ENCODE results near the gene PSORS1C1. TPM values are rescaled to one million over a fixed set of nuclear protein-coding genes. Genes with fewer than 3 reads are reported as not detected.

Gene PSORS1C1
- polyA plus RNA-seq, 1 of the 3 experiments (the other 2 are of a cell fraction): 3.1 TPM

DNA sequence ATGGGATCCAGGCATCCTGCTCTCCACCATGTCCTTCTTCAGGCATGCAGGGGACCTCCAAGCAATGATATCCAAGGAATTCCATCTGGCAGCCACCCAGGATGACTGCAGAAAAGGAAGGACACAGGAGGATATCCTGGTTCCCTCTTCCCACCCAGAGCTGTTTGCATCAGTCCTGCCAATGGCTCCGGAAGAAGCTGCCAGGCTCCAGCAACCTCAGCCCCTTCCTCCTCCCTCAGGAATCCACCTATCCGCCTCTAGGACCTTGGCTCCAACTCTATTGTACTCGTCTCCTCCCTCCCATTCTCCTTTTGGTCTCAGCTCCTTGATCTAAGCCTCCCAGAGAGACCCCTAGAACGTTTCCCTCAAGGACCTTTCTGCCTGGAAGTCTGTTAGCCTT, 25.0 kb downstream of the PSORS1C1 start:
- no peak for DNase-seq
- Histone ChIP-seq H3K79me2 (ENCODE audit: insufficient read depth) (no peaks in the 10 kb centered on the region), H3K4me3 (ENCODE audit: low read depth in 2 of 2, low read length in 1 of 2) (no peak overlapping the region), H3K9me3 (no peaks in the 10 kb centered on the region), H3K27me3 (ENCODE audit: insufficient read depth) (no peaks in the 10 kb centered on the region), H2AFZ (ENCODE audit: low read depth) (no peak overlapping the region), H3K9ac (no peak overlapping the region), H3K36me3 (replicated peaks in 1 of 2; ENCODE audit: control insufficient read depth in 1 of 2, insufficient read depth in 2 of 2, low read length in 1 of 2) (no peaks in the 10 kb centered on the region), H4K20me1 (ENCODE audit: insufficient read depth) (no peaks in the 10 kb centered on the region), H3K9me2 (no peaks in the 10 kb centered on the region), H3K27ac (ENCODE audit: low read depth in 2 of 2, low read length in 1 of 2) (no peak overlapping the region), H3K4me1 (ENCODE audit: control insufficient read depth in 1 of 2, insufficient read depth in 2 of 2, low read depth in 1 of 2, low read length in 1 of 2) (peaks cover 0 to 11% of the 10 kb centered on the region in 2 experiments; a peak in 2 of 4 replicates), H3F3A (replicated peaks; ENCODE audit: insufficient read depth) (peaks cover 9% of the 10 kb centered on the region), H3K4me2 (no peak overlapping the region)
- POLR2A ChIA-PET: no interaction called here
- TF ChIP-seq GATA2 (CRISPR knock-in tag; IDR thresholded peaks at IDR 0.05) (no peak), NFIC (IDR thresholded peaks at IDR 0.05; ENCODE audit: borderline replicate concordance) (peak; percentile 25; the same call in 1 of the 2 replicates)
- CTCF ChIA-PET: interaction anchor here (1.6 to 8.5 kb wide), 4 partner anchors 11 to 228 kb away, joined by 3 to 89 read pairs (median 34); no protein-coding TSS in a partner anchor
- 31% methylated on average over 4 of the region's 4 CpGs for WGBS (ENCODE audit: low lambda C conversion rate)

DNA sequence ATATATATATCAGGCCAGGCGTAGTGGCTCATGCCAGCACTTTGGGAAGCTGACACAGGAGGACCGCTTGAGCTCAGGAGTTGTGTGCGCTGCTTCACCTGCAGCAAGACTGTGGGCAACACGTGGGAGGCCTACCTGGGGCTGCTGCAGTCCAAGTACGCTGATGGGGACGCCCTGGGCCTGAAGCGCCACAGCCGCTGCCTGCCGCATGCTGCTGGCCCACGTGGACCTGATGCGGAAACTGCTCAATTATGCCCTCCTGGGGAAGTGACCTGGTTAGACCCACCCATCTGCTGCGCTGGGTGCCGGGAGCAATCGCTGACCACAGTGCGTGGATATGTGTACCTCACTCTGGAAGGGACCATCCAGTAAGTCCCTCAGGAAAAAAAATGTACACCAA, 26.0 kb downstream of the PSORS1C1 start:
- POLR2A ChIA-PET: no interaction called here

More for the DNA sequence above, 26.0 kb downstream of the PSORS1C1 start:
- Histone ChIP-seq H3K4me3 (ENCODE audit: low read depth in 2 of 2, low read length in 1 of 2) (no peak overlapping the region), H3K36me3 (replicated peaks in 1 of 2; ENCODE audit: control insufficient read depth in 1 of 2, insufficient read depth in 2 of 2, low read length in 1 of 2) (no peaks in the 10 kb centered on the region), H3K9me3 (no peaks in the 10 kb centered on the region), H3K27me3 (ENCODE audit: insufficient read depth) (no peaks in the 10 kb centered on the region), H2AFZ (ENCODE audit: low read depth) (no peak overlapping the region), H3K27ac (ENCODE audit: low read depth in 2 of 2, low read length in 1 of 2) (no peak overlapping the region), H3K4me2 (no peak overlapping the region), H3K9ac (no peak overlapping the region), H3K4me1 (ENCODE audit: control insufficient read depth in 1 of 2, insufficient read depth in 2 of 2, low read depth in 1 of 2, low read length in 1 of 2) (peaks cover 0 to 11% of the 10 kb centered on the region in 2 experiments; a peak in 2 of 4 replicates), H3F3A (replicated peaks; ENCODE audit: insufficient read depth) (peaks cover 9% of the 10 kb centered on the region), H3K79me2 (ENCODE audit: insufficient read depth) (no peaks in the 10 kb centered on the region), H4K20me1 (ENCODE audit: insufficient read depth) (no peaks in the 10 kb centered on the region), H3K9me2 (no peaks in the 10 kb centered on the region)
- 88% methylated on average over 8 of the region's 15 CpGs for WGBS (ENCODE audit: low lambda C conversion rate)
- TF ChIP-seq NRF1 (IDR thresholded peaks at IDR 0.05; ENCODE audit: low read depth, low read length) (no peak), RFX5 (IDR thresholded peaks at IDR 0.05; ENCODE audit: low read length) (no peak), TEAD4 (IDR thresholded peaks at IDR 0.05; ENCODE audit: borderline replicate concordance, insufficient read depth) (no peak), NFIC (IDR thresholded peaks at IDR 0.05; ENCODE audit: borderline replicate concordance) (no peak), POLR2AphosphoS5 (IDR thresholded peaks at IDR 0.05; ENCODE audit: low read depth, low read length) (no peak), MXI1 (IDR thresholded peaks at IDR 0.05; ENCODE audit: low read depth, low read length) (no peak), GABPA (IDR thresholded peaks at IDR 0.05; ENCODE audit: low read depth) (no peak), FOXJ3 (CRISPR knock-in tag; IDR thresholded peaks at IDR 0.05) (no peak), JUND (IDR thresholded peaks at IDR 0.05) (no peak), TCF12 (IDR thresholded peaks at IDR 0.05) (no peak), SIN3A (IDR thresholded peaks at IDR 0.05; ENCODE audit: borderline replicate concordance, low read depth, low read length) (no peak), ELF1 (IDR thresholded peaks at IDR 0.05) (no peak)
- TF ChIP-seq, protein P1, sequence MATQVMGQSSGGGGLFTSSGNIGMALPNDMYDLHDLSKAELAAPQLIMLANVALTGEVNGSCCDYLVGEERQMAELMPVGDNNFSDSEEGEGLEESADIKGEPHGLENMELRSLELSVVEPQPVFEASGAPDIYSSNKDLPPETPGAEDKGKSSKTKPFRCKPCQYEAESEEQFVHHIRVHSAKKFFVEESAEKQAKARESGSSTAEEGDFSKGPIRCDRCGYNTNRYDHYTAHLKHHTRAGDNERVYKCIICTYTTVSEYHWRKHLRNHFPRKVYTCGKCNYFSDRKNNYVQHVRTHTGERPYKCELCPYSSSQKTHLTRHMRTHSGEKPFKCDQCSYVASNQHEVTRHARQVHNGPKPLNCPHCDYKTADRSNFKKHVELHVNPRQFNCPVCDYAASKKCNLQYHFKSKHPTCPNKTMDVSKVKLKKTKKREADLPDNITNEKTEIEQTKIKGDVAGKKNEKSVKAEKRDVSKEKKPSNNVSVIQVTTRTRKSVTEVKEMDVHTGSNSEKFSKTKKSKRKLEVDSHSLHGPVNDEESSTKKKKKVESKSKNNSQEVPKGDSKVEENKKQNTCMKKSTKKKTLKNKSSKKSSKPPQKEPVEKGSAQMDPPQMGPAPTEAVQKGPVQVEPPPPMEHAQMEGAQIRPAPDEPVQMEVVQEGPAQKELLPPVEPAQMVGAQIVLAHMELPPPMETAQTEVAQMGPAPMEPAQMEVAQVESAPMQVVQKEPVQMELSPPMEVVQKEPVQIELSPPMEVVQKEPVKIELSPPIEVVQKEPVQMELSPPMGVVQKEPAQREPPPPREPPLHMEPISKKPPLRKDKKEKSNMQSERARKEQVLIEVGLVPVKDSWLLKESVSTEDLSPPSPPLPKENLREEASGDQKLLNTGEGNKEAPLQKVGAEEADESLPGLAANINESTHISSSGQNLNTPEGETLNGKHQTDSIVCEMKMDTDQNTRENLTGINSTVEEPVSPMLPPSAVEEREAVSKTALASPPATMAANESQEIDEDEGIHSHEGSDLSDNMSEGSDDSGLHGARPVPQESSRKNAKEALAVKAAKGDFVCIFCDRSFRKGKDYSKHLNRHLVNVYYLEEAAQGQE (IDR thresholded peaks at IDR 0.05; ENCODE audit: low read depth, low read length): no peak
- TF ChIP-seq, protein P2, sequence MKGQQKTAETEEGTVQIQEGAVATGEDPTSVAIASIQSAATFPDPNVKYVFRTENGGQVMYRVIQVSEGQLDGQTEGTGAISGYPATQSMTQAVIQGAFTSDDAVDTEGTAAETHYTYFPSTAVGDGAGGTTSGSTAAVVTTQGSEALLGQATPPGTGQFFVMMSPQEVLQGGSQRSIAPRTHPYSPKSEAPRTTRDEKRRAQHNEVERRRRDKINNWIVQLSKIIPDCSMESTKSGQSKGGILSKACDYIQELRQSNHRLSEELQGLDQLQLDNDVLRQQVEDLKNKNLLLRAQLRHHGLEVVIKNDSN (IDR thresholded peaks at IDR 0.05; ENCODE audit: borderline replicate concordance, low read depth): no peak
- TF ChIP-seq, protein P3, sequence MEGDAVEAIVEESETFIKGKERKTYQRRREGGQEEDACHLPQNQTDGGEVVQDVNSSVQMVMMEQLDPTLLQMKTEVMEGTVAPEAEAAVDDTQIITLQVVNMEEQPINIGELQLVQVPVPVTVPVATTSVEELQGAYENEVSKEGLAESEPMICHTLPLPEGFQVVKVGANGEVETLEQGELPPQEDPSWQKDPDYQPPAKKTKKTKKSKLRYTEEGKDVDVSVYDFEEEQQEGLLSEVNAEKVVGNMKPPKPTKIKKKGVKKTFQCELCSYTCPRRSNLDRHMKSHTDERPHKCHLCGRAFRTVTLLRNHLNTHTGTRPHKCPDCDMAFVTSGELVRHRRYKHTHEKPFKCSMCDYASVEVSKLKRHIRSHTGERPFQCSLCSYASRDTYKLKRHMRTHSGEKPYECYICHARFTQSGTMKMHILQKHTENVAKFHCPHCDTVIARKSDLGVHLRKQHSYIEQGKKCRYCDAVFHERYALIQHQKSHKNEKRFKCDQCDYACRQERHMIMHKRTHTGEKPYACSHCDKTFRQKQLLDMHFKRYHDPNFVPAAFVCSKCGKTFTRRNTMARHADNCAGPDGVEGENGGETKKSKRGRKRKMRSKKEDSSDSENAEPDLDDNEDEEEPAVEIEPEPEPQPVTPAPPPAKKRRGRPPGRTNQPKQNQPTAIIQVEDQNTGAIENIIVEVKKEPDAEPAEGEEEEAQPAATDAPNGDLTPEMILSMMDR (IDR thresholded peaks at IDR 0.05): no peak
- CTCF ChIA-PET: interaction anchor here (4.2 to 8.5 kb wide), 2 partner anchors 52 to 227 kb away, joined by 63 to 89 read pairs; no protein-coding TSS in a partner anchor
- no peak for DNase-seq
